ENCODE data around the gene USPL1. TPM values are rescaled to one million over a fixed set of nuclear protein-coding genes. Genes with fewer than 3 reads are reported as not detected.
A peak's percentile ranks its signal among the peaks of the same experiment; 100 is the strongest.

The USPL1 gene
- total RNA-seq, 1 experiment from 2014 or later, result 11.8 TPM

GRCh38 chr13:30667014-30667413, 49.3 kb downstream of the USPL1 start:
- H3K9me3 Mint-ChIP-seq (ENCODE audit: unreplicated experiment), result no peaks in the 10 kb centered on the region
- no peak overlapping the region for H3K27ac Mint-ChIP-seq (ENCODE audit: low read depth, unreplicated experiment)
- DNase-seq (ENCODE audit: unreplicated experiment), result no peak
- TF ChIP-seq CTCF (IDR thresholded peaks at IDR 0.05; ENCODE audit: unreplicated experiment), result no peak
- no peaks in the 10 kb centered on the region for H3K36me3 Mint-ChIP-seq (ENCODE audit: insufficient read depth, unreplicated experiment)
- no peaks in the 10 kb centered on the region for H3K4me1 Mint-ChIP-seq (ENCODE audit: insufficient read depth, unreplicated experiment)
- no TSS peak for BruUV-seq (replicated peaks)
- ChIA-PET POLR2A (no interaction called here), CTCF (interaction anchor here (0.6 kb wide), 1 partner anchor 347 kb away, joined by 3 read pairs; no protein-coding TSS in a partner anchor)
- H3K4me3 Mint-ChIP-seq (ENCODE audit: unreplicated experiment), result no peak overlapping the region
- H3K27me3 Mint-ChIP-seq (ENCODE audit: insufficient read depth, unreplicated experiment), result no peaks in the 10 kb centered on the region
- intact Hi-C loops (cut with micrococcal nuclease), result no loop called here

- no TSS peak for BruUV-seq (replicated peaks)
- H3K36me3 Mint-ChIP-seq (ENCODE audit: insufficient read depth, unreplicated experiment), result peaks cover 3% of the 10 kb centered on the region
- H3K4me1 Mint-ChIP-seq (ENCODE audit: insufficient read depth, unreplicated experiment), result no peaks in the 10 kb centered on the region
- no peak overlapping the region for H3K27ac Mint-ChIP-seq (ENCODE audit: low read depth, unreplicated experiment)
- no peak overlapping the region for H3K4me3 Mint-ChIP-seq (ENCODE audit: unreplicated experiment)
- ChIA-PET CTCF (no interaction called here), POLR2A (no interaction called here)
- DNase-seq (ENCODE audit: unreplicated experiment), result no peak
- H3K9me3 Mint-ChIP-seq (ENCODE audit: unreplicated experiment), result no peaks in the 10 kb centered on the region
- no peaks in the 10 kb centered on the region for H3K27me3 Mint-ChIP-seq (ENCODE audit: insufficient read depth, unreplicated experiment)
- intact Hi-C loops (cut with micrococcal nuclease), result no loop called here
- no peak for TF ChIP-seq CTCF (IDR thresholded peaks at IDR 0.05; ENCODE audit: unreplicated experiment)
Measured at GRCh38 chr13:30668312-30668711, 50.6 kb downstream of the USPL1 start.

- ChIA-PET POLR2A (interaction anchor here (2.4 kb wide), 1 partner anchor 54 kb away, joined by 8 read pairs; the partner anchor contains the start of gene USPL1), CTCF (interaction anchor here (0.5 to 0.7 kb wide), 2 partner anchors 39 to 93 kb away, joined by 3 read pairs; no protein-coding TSS in a partner anchor)
- Mint-ChIP-seq H3K27ac (ENCODE audit: low read depth, unreplicated experiment) (no peak overlapping the region), H3K4me3 (ENCODE audit: unreplicated experiment) (no peak overlapping the region), H3K4me1 (ENCODE audit: insufficient read depth, unreplicated experiment) (no peaks in the 10 kb centered on the region), H3K9me3 (ENCODE audit: unreplicated experiment) (no peaks in the 10 kb centered on the region), H3K36me3 (ENCODE audit: insufficient read depth, unreplicated experiment) (peaks cover 15% of the 10 kb centered on the region), H3K27me3 (ENCODE audit: insufficient read depth, unreplicated experiment) (no peaks in the 10 kb centered on the region)
- TF ChIP-seq CTCF (IDR thresholded peaks at IDR 0.05; ENCODE audit: unreplicated experiment), result no peak
- intact Hi-C loops (cut with micrococcal nuclease), result loop anchor here (5.0 to 10.0 kb wide), 2 partner anchors 343 to 539 kb away; no protein-coding TSS in a partner anchor
- DNase-seq (ENCODE audit: unreplicated experiment), result no peak
- BruUV-seq (replicated peaks), result no TSS peak
Measured at GRCh38 chr13:30671271-30671815, 53.6 kb downstream of the USPL1 start.

- Mint-ChIP-seq H3K9me3 (ENCODE audit: unreplicated experiment) (no peaks in the 10 kb centered on the region), H3K27me3 (ENCODE audit: insufficient read depth, unreplicated experiment) (no peaks in the 10 kb centered on the region), H3K4me3 (ENCODE audit: unreplicated experiment) (peak overlapping the region; percentile 75), H3K4me1 (ENCODE audit: insufficient read depth, unreplicated experiment) (no peaks in the 10 kb centered on the region), H3K36me3 (ENCODE audit: insufficient read depth, unreplicated experiment) (peaks cover 15% of the 10 kb centered on the region), H3K27ac (ENCODE audit: low read depth, unreplicated experiment) (peak overlapping the region; percentile 16)
- ChIA-PET POLR2A (interaction anchor here (0.7 to 2.4 kb wide), 3 partner anchors 56 to 123 kb away, joined by 3 to 8 read pairs (median 5); partner anchors contain the start of gene USPL1), CTCF (no interaction called here)
- BruUV-seq (replicated peaks), result TSS peak; percentile 93
- peak; percentile 54 for TF ChIP-seq CTCF (IDR thresholded peaks at IDR 0.05; ENCODE audit: unreplicated experiment)
- DNase-seq (ENCODE audit: unreplicated experiment), result peak; percentile 83
- intact Hi-C loops (cut with micrococcal nuclease), result loop anchor here (1.0 to 10.0 kb wide), 6 partner anchors 55 to 542 kb away; partner anchors contain the start of gene HMGB1
Measured at GRCh38 chr13:30673669-30674521, 56.2 kb downstream of the USPL1 start.

Measured in MCF 10A (cell line).